CD4-positive, alpha-beta T cell treated with Interleukin-21 for 1 hour (primary cell): Measurements from ENCODE around the gene ATP5F1E.
"Not testable (repeated sequence)": the region's sequence is repeated elsewhere in the genome, so short reads cannot be mapped to it uniquely, and the experiment has no call there.

Source experiments
- DNase-seq: peaks from one replicate; pipeline ENCODE4 v3.0.0-alpha.2; 2020

The ATP5F1E gene

DNA sequence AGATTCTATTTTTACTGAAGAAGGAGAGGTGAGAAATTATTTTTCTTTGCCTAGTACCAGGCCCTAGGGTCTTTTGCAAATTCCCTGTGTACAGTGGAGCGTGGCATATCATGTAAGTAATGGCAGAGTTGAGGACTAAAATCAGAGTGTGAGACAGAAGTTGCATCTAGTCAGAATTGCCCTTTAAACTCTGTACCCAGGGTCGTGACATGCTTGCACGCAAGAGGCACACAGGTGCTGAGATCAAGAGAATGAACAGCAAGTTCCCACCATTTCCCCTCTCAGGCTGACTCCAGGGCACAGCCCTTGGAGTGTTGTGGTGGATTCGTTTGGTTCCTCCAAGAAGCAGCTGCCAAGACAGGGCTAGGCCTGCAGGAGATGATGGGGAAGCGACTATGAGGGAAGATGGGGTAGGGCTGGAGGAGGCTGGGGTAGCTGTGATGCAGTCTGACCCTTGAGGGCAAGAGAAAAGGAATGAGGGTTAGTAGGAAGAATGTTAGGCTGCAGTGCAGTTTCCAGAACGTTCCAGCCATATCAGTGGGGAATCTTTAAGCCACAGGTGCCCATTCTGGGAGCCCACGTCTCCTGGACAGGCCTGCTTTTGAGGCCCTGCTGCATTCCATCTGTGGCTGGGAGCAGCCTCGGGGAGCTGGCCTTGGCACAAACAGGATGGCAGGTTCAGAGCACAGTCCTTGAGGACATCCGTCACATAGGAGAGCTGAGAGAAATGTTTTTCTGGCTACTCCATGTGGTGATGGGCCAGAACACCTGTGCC lies 44.2 kb downstream of the ATP5F1E start:
- DNase-seq: no peak

- DNase-seq: no peak
These were observed 45.1 kb downstream of the ATP5F1E start for GRCh38 chr20:58986968-58987517.

GRCh38 chr20:58986286-58986967 lies 45.7 kb downstream of the ATP5F1E start:
- no peak for DNase-seq

DNA sequence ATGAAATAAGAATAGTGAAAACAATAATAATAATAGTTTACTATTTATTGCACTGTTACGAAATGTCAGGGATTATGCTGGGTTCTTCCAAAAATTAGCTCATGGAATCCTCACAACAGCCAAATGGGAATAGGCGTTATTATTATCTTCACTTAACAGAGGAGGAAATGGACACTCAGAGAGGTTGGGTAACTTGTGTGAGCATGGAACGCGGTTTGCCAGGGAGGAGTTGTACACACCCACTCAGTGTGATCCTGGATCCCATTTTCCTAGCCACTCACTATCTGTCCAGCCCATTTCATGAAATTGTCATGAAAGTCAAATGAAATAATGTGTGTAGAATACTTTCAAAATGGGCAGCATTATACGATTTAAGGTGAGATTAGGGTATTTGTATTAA lies 46.5 kb downstream of the ATP5F1E start:
- DNase-seq: no peak

- DNase-seq: no peak
These were observed 47.4 kb downstream of the ATP5F1E start for GRCh38 chr20:58984691-58985090.

DNA sequence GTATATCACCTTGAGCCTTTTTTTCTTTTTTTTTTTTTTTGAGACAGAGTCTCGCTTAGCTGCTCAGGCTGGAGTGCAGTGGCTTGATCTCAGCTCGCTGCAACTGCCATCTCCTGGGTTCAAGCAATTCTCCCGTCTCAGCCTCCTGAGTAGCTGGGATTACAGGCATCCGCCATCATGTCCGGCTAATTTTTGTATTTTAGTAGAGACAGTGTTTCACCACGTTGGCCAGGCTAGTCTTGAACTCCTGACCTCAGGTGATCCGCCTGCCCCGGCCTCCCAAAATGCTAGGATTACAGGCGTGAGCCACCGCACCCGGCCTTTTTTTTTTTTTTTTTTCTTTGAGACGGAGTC lies 49.0 kb downstream of the ATP5F1E start:
- DNase-seq: not testable (repeated sequence)

DNA sequence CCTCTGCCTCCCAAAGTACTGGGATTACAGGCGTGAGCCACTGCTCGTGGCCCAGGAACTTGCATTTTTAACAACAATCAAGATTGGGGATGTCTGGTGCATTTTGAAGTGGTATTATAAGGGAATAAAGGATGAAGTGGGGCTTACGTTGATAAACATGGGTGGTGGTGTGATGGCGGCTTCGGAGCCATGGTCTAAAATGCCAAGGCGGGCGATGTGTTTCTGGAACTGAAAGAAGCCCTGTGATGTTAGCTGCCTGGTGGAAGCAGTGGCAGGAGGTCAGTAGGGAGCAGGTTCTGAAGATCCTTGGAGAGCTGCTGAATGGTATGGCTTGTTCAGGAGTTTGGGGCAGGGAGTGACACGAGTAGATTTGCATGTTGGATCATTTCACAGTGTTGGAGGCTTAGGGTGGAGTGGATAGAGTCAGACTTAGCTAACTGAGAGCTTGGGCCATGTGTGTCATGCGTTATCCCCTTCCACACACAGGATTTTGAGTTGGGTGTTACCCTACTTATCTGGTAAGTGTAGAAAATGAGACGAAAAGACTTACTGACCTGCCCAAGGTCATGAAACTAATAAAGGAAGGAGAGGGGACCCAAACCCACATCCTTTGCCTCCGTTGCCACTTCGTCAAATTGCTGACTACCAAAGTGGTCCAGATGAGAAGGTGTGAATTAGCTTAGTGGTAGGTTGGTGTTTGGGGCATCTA lies 49.6 kb downstream of the ATP5F1E start:
- DNase-seq: peak; percentile 60

DNA sequence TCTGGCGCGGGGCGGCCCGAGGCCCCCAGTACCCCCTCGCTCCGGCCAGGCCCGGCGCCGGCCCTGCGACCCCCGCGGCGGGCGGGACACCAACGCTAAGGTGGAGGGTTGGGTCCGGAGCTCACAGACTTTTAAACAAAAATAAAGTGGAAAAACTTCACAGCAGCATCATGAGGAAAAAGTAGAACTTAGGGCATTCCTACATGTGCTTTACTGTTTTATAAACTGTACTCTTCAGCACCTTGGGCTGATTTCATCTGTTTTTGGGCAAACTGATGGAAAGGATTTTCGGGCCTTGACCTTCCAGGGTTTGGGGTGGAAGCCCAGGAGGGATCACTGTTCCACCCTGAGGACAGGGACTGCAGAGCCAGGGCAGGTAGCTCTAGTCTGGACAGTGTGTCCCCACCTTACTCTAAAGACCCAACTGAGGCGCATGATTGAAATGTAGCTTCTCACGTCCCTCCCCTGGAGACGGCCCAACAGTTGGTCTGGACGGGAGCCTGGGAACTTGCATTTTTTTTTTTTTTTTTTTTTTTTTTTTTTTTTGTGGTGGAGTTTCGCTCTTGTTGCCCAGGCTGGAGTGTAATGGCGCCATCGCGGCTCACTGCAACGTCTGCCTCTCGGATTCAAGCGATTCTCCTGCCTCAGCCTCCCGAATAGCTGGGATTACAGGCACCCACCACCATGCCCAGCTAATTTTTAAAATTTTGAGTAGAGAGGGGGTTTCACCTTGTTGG lies 50.3 kb downstream of the ATP5F1E start:
- no peak for DNase-seq

DNA sequence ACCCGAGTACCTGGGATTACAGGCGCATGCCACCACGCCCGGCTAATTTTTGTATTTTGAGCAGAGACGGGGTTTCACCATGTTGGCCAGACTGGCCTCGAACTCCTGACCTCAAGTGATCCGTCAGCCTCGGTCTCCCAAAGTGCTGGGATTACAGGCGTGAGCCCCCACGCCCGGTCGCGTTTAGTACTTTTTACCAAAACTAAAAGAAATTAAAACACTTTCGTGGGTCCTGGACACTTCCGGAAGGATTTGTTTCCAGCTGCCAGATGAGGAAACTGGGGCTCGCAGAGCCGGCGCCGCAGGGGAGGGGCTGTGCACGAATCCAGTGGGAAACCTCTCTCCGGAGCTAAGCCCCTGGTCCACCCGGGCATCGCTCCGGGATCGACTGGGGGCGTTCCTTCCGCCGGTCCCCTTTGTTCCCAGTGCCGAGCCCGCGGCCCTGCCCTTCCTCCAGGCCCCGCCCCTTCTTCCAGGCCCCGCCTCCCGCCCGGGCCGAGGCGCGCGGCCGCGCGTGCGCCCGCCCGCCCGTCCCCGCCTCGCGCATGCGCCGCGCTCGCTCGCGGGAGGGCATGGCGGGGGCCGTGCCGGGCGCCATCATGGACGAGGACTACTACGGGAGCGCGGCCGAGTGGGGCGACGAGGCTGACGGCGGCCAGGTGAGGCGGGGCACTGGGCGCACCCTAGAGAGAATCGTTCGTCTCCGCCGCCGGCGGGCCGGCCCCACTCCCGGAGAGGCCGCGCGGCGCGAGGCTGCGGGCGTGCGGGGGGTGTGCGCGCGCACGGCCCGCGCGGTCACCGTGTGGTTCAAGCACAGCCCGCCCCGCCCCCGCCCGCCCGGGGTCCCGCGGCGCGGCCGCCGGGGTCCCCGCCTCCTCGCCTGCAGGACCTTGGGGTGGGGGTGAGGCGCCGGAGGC lies 51.2 kb downstream of the ATP5F1E start, which contains the start of gene NELFCD:
Gene NELFCD, plus strand, starts transcription at position 546 of the 917 bp plus-strand sequence. Its CDS starts 54 bp downstream, at position 600.
- DNase-seq: peak; percentile 89

- DNase-seq: no peak
These were observed 53.6 kb downstream of the ATP5F1E start for GRCh38 chr20:58978351-58979190.

DNA sequence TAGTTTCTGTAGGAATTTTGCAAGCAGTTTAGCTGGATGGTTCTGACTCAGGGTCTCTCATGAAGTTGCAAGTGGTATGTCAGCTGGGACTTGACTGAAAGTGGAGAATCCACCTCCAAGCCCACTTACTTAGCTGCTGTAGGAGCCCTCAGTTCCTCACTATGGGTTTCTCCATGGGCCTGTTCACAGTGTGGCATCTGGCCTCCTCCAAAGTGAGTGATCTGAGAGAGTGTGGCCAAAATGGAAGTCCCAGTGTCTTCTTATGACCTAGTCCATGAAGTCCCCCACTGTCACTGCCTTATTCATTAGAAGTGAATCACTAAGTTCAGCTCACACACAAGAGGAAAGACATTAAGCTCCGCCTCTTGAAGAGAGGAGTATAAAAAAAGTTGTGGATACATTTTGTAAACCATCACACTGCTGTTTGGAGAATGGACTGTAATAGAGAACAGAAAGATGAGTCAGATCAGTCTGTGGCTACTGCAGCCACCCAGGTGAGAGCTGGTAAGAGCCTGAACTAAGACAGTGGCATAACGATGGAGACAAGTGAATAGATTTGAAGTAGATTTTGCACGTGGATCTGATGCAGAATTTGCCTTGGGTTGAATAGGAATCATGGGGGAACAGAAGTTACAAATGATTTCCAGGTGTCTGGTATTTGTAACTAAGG lies 55.9 kb downstream of the ATP5F1E start:
- DNase-seq: no peak
